BLaER1 treated with 17β-estradiol and CSF1 and Interleukin-3, amounts not matched to agents 10 nM and 100 nM (cell line): Measurements from ENCODE around the gene ZC3H8.
"Not testable (repeated sequence)": the region's sequence is repeated elsewhere in the genome, so short reads cannot be mapped to it uniquely, and the experiment has no call there.

Experiments
- H3K27ac ChIP-seq, 11 experiments: shearing (Covaris generic); formaldehyde crosslinking; 2 replicates each; pipeline ENCODE4 v1.8.1; 2022
- H3K27me3 ChIP-seq, 11 experiments: shearing (Covaris generic); formaldehyde crosslinking; 2 replicates each; pipeline ENCODE4 v1.8.1; 2022
- H3K36me3 ChIP-seq, 11 experiments: shearing (Covaris generic); formaldehyde crosslinking; 2 replicates each; pipeline ENCODE4 v1.8.1; 2022
- H3K4me1 ChIP-seq, 10 experiments: shearing (Covaris generic); formaldehyde crosslinking; 2 replicates each; pipeline ENCODE4 v1.8.1; 2022
- H3K4me2 ChIP-seq, 11 experiments: shearing (Covaris generic); formaldehyde crosslinking; 2 replicates each; pipeline ENCODE4 v1.8.1; 2022
- H3K4me3 ChIP-seq, 10 experiments: shearing (Covaris generic); formaldehyde crosslinking; 2 replicates each; pipeline ENCODE4 v1.8.1; 2022
- H3K9ac ChIP-seq, 11 experiments: shearing (Covaris generic); formaldehyde crosslinking; 2 replicates each; pipeline ENCODE4 v1.8.1; 2022
- H3K9me3 ChIP-seq, 11 experiments: shearing (Covaris generic); formaldehyde crosslinking; replicated peaks in 1 of 11; 2 replicates each; pipeline ENCODE4 v1.8.1; 2022
- H4K20me1 ChIP-seq, 11 experiments: shearing (Covaris generic); formaldehyde crosslinking; 2 replicates each; pipeline ENCODE4 v1.8.1; 2022
- Cebpa-rat ChIP-seq, 11 experiments: shearing (Covaris generic); IDR thresholded peaks; 2 replicates each; pipeline ENCODE4 v1.8.1; 2022

ZC3H8 gene

DNA sequence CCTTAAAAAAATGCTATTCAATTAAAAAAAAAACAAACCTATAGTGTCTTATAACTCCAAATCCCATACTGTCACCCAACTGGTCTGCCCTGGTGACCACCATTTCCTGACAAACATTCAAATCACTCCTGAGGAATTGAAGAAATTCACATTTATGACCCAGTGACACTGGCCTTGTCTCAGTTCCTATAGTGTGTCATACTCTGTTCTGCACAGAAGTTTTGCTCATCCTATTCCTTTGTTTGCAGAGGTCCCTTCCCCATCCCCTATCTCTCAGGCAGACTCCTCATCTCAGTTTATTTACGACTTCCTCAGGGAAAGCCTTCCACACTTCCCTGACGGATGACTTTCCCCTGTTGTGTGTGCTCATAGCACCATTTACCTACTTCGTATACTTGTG is 35.2 kb upstream of the ZC3H8 start:
- Histone ChIP-seq H3K27ac (no peak overlapping the region), H3K4me2 (no peak overlapping the region), H3K4me3 (no peak overlapping the region), H4K20me1 (0 out of 22 replicates have a peak, but pooled peaks cover 0 to 4% (median 0%) of the 10 kb centered on the region in 11 experiments), H3K9ac (no peak overlapping the region), H3K27me3 (no peaks in the 10 kb centered on the region), H3K36me3 (no peaks in the 10 kb centered on the region), H3K9me3 (no peaks in the 10 kb centered on the region; a peak in 1 of 22 replicates), H3K4me1 (no peaks in the 10 kb centered on the region)
- TF ChIP-seq Cebpa-rat (IDR thresholded peaks at IDR 0.05) = no peak

DNA sequence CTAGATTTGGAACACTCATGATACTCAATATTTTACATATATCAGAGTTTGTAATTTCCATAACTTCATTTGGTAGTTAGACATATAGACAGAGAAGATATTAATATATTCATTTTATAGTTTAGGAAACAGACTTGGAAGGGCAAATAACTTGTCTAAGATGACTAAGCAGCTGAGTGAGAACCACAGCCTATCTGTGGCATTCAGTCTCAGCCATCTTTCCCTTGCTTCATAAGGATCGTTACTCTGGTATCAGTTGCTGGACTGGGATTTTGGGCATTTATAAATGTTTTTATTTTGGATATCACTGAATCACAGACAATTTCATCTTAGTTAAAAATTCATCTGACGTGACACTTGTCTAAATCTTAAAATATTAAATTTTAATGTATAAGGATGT is 28.7 kb upstream of the ZC3H8 start:
- not testable (repeated sequence) for H3K4me2 ChIP-seq, H3K4me1 ChIP-seq, H3K27me3 ChIP-seq, H3K9me3 ChIP-seq, H3K27ac ChIP-seq, H3K9ac ChIP-seq, H4K20me1 ChIP-seq, H3K4me3 ChIP-seq, H3K36me3 ChIP-seq

DNA sequence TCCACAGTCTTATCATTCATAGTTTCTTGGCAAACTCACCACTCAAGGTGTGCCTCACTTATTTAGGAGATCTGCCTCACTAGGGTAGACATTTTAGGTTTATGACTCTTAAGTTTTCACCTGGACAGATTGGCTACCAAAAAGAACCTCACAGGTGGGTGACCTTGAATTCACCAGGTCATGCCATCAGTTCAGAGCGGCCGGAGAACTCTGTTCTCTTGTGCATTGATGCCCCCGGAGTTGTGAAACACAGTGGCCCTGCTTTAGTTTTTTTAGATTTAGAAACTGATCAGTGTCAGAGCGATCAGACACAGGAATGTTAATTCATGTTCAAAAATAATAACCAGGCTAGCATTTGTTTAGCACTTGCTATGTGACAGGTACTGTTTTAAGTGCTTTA is 27.2 kb upstream of the ZC3H8 start:
- not testable (repeated sequence) for H3K9ac ChIP-seq, H3K4me2 ChIP-seq, H4K20me1 ChIP-seq, H3K4me3 ChIP-seq, H3K36me3 ChIP-seq, H3K9me3 ChIP-seq, H3K27me3 ChIP-seq, H3K27ac ChIP-seq
- peaks cover 0 to 11% (median 8%) of the 10 kb centered on the region in 10 experiments; a peak in 17 of 20 replicates for H3K4me1 ChIP-seq

DNA sequence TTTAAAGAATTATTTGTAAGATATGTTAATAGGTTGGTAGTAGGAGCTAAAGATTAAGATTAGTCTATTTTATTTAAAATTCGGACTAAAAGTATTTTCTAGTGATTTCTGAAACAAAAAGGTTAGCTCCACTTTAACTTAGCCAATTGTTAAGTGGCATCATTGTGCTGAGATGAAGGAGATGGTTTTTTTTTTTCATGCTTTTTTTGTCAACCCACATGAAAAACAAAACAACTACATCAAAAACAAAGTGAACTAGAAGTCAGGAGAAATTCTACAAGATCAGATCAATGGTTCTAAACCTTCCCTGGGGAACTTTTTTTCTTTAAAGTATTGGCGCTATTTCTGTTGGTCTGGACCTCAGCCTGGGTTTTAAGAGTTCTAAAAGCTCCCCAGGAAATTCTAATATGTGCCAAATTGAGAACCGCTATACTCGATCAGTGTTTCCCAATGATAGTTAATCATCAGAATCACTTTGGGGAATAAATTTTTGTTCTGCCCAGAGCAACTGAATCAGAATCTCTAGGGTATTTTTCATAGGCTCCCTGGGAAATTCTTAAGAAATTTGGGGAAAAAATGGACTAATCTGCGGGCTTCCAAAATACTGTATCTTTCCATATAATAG is 22.9 kb upstream of the ZC3H8 start:
- peak overlapping the region in 10 of 11 experiments; percentile 4 to 94 (median 78); a peak in 13 of 22 replicates for H3K4me2 ChIP-seq
- TF ChIP-seq Cebpa-rat (IDR thresholded peaks at IDR 0.05) = no peak
- H3K9me3 ChIP-seq = no peaks in the 10 kb centered on the region

DNA sequence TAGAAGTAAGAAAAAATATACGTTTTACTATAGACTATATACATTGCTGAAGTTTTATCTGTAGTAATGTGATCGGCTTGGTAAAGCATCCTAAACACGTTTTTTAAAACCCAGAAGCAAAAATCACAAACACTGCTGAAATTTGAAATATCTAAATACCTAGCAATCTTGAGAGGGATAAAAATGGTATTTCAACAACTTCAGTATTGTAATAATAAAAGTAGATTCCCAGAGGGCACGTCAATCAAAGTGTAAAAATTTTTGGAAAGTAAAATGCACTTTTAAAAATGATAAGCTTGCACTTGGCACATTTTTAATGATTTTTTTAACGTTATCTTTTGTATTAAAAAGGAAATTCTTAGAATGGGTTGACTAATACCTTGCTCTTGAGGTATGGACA is 22.1 kb upstream of the ZC3H8 start:
- no peak for TF ChIP-seq Cebpa-rat (IDR thresholded peaks at IDR 0.05)
- peaks cover 6 to 30% (median 19%) of the 10 kb centered on the region in 10 experiments; a peak in 19 of 20 replicates for H3K4me1 ChIP-seq
- H3K27me3 ChIP-seq = no peaks in the 10 kb centered on the region
- H4K20me1 ChIP-seq = no peaks in the 10 kb centered on the region
- H3K9ac ChIP-seq = peak overlapping the region in 3 of 11 experiments; percentile 19 to 100 (median 97); a peak in 5 of 22 replicates
- peak overlapping the region in 10 of 11 experiments; percentile 33 to 94 (median 80); a peak in 16 of 22 replicates for H3K4me2 ChIP-seq
- H3K36me3 ChIP-seq = no peaks in the 10 kb centered on the region
- H3K4me3 ChIP-seq = peak overlapping the region in 7 of 10 experiments; percentile 69 to 97 (median 94); a peak in 9 of 20 replicates
- no peak overlapping the region for H3K27ac ChIP-seq
- H3K9me3 ChIP-seq = no peaks in the 10 kb centered on the region

More for the DNA sequence above, 22.9 kb upstream of the ZC3H8 start:
- Histone ChIP-seq H3K9ac (no peak overlapping the region; a peak in 1 of 22 replicates), H3K27me3 (no peaks in the 10 kb centered on the region), H3K36me3 (no peaks in the 10 kb centered on the region), H3K4me1 (peaks cover 6 to 30% (median 19%) of the 10 kb centered on the region in 10 experiments; a peak in 19 of 20 replicates), H3K27ac (no peak overlapping the region), H3K4me3 (no peak overlapping the region), H4K20me1 (no peaks in the 10 kb centered on the region)

DNA sequence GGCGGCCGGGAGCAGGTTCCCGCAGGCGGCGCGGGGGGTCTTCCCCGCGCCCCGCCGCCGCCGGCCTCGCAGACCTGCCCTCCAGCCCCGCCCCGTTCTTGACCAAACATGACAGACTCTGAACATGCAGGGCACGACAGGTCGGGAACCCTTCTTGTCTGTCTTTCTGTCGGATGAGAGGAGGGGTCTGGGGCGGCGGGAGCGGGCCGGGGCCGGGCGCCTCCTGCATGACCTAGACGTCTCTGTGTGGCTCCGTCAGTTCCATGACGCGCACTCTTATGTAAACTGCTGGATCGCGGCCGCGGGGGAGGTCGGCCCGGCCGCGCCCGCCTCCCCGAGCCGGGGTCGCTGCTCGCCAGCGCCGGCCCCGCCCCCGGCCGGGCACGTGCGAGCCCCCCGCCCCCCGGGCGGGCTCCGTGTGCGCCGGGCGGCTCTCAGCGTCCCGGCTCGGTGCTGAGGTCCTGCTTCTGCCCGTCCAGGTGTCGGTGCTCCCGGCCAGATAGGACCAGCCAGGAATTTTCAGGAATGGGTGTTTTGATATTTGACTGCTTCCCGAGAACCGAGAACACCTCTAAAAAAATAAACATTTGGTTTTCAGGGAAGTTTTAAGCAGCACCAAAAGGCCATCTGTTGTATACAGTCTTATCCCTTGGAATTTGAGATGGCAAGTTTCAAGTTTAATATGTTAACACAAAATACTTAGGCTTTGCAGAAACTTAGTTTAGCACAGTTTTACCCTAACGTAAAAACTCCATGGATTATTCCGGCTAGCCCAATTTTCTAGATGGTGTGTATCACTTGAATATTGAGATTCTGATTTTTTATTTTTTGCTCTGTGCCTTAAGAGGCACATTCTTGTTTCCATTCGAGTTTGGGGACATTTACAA is 21.3 kb upstream of the ZC3H8 start:
- H3K9ac ChIP-seq = peak overlapping the region; percentile 97 to 100 (median 100)
- peaks cover 6 to 30% (median 19%) of the 10 kb centered on the region in 10 experiments; a peak in 19 of 20 replicates for H3K4me1 ChIP-seq
- H3K36me3 ChIP-seq = no peaks in the 10 kb centered on the region
- no peaks in the 10 kb centered on the region for H3K27me3 ChIP-seq
- no peaks in the 10 kb centered on the region for H4K20me1 ChIP-seq
- H3K4me3 ChIP-seq = peak overlapping the region; percentile 69 to 97 (median 90)
- peak overlapping the region; percentile 72 to 94 (median 83) for H3K4me2 ChIP-seq
- peak overlapping the region; percentile 97 to 100 (median 100) for H3K27ac ChIP-seq
- no peaks in the 10 kb centered on the region for H3K9me3 ChIP-seq
- no peak for TF ChIP-seq Cebpa-rat (IDR thresholded peaks at IDR 0.05)

DNA sequence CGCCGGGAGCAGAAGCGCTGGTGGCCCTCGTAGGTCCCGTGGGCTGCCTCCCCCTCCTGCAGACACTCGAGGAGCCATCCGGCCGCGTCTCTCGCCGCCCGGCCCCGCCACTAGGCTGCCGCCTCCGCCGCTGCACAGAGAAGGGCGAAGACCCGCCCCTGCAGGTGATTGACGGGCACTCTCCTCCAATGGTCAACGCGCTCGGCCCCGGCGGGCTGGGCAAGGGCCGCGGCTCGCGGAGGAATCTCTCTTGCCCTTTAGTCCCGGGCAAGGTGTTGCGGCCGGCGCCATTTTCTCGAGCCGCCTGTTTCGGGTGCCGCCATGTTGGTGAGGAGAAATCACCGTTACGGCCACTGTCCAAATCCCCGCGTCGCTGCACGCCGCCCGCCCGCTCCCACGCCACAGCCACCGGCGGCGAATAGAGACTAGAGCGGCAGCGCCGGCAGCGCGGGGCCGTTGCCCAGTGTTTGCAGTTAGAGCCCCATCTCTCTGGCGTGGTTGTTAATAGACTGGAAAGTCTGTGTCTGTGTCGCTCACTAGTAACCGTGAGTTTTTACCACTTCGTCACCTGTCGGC is 20.6 kb upstream of the ZC3H8 start, which contains the start of gene ZC3H6:
ZC3H6 (plus strand) TSS at position 287 of the 576 bp plus-strand sequence. CDS start 398 bp downstream, outside the sequence.
- Histone ChIP-seq H3K9ac (peak within 1 kb of the TSS; percentile 97 to 100 (median 100)), H4K20me1 (no peaks in the 10 kb centered on the region), H3K4me1 (peaks cover 6 to 30% (median 19%) of the 10 kb centered on the region in 10 experiments; a peak in 19 of 20 replicates), H3K9me3 (no peaks in the 10 kb centered on the region), H3K36me3 (no peaks in the 10 kb centered on the region), H3K4me2 (peak within 1 kb of the TSS; percentile 74 to 94 (median 83)), H3K27ac (peak within 1 kb of the TSS; percentile 97 to 100 (median 100)), H3K4me3 (peak within 1 kb of the TSS; percentile 69 to 97 (median 90)), H3K27me3 (no peaks in the 10 kb centered on the region)
- no peak for TF ChIP-seq Cebpa-rat (IDR thresholded peaks at IDR 0.05)

DNA sequence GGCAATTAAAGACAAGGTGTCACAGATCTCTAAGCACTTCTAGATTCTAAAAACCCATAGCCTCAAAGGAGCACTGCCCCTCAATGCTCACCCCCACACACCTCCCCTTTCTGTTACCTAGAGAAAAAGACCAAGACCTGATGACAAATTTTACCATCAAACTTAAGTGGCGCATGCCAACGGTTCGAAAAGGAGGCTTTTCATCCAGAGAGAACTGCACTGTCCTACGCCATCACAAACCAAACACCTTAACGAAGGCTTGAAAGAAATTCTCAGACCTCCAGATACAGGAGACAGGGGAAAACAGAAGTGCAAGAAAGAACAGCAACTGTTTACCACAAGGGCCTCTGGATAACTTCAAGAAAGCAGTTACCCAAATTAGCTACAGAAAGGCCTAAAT is 18.5 kb upstream of the ZC3H8 start:
- Histone ChIP-seq H3K4me1 (peaks cover 6 to 30% (median 19%) of the 10 kb centered on the region in 10 experiments; a peak in 19 of 20 replicates), H3K9me3 (peaks cover 0 to 7% (median 5%) of the 10 kb centered on the region in 11 experiments; a peak in 5 of 22 replicates), H3K4me2 (0 out of 22 replicates have a peak overlapping the region, but pooled peaks of 1 of the 11 experiments have one; percentile 18), H3K36me3 (no peaks in the 10 kb centered on the region), H3K27ac (no peak overlapping the region), H3K27me3 (no peaks in the 10 kb centered on the region), H3K9ac (no peak overlapping the region), H3K4me3 (no peak overlapping the region), H4K20me1 (no peaks in the 10 kb centered on the region)
- TF ChIP-seq Cebpa-rat (IDR thresholded peaks at IDR 0.05) = no peak

DNA sequence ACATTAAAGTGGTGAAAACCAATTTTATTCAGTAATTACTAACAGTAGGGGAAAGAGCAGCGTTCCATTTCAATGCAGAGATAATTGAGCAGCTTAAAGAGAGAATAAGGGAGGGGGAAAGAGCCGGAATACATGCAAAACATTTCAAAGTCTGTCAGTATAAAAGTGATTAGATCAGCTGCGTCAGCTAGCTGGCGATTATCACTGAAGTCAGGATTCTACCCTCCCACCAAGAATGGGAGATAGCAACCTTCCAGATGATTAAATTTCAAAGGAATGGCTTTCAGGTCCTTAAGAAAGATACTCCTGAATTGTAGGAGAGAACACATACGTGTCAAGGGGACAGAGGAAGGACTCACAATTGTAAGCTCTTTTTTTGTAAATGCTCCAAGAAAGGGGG is 17.8 kb upstream of the ZC3H8 start:
- H3K27me3 ChIP-seq = no peaks in the 10 kb centered on the region
- no peaks in the 10 kb centered on the region for H3K36me3 ChIP-seq
- no peak overlapping the region for H3K9ac ChIP-seq
- H3K4me3 ChIP-seq = no peak overlapping the region
- peaks cover 6 to 24% (median 17%) of the 10 kb centered on the region in 10 experiments; a peak in 19 of 20 replicates for H3K4me1 ChIP-seq
- TF ChIP-seq Cebpa-rat (IDR thresholded peaks at IDR 0.05) = no peak
- no peak overlapping the region for H3K4me2 ChIP-seq
- H3K27ac ChIP-seq = no peak overlapping the region
- H4K20me1 ChIP-seq = no peaks in the 10 kb centered on the region
- peaks cover 0 to 11% (median 5%) of the 10 kb centered on the region in 11 experiments; a peak in 5 of 22 replicates for H3K9me3 ChIP-seq
